Epidermal melanocyte (primary cell): ENCODE data around the gene ECT2L.
"Not testable (repeated sequence)": the region's sequence is repeated elsewhere in the genome, so short reads cannot be mapped to it uniquely, and the experiment has no call there.

ENCODE experiments used
- DNase-seq: peaks from one replicate; pipeline ENCODE4 v3.0.0; 2011; ENCODE audit warnings: low spot score; ENCODE audit not compliant: insufficient read length

ECT2L gene

GRCh38 chr6:138936873-138937272 is 141.0 kb downstream of the ECT2L start:
- not testable (repeated sequence) for DNase-seq

DNA sequence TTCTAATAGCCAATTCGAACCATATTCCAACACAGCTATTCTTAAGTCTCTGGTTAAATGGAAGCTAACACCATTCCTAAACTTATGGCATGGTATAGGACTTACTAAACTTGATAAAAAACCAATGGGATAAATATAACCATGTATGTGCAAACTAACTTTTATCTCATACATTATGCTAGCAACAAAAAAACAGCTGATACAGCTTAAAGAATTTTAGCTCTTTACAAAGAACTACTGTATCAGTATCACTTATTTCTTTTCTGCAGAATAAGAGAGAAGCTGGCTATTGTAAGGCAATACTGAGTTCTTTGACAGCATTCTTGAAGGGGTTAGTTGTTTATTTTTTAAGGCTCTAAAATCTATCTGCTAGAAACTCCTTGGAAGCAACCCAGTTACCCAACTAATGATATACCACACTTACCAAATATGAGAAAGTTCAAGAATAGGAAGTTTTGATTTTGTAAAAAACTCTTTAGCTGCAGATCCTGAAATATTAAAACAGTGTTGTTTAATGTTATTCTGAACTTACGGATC is 147.3 kb downstream of the ECT2L start:
- DNase-seq: peak; percentile 17

GRCh38 chr6:138944412-138944811 is 148.5 kb downstream of the ECT2L start:
- no peak for DNase-seq

DNA sequence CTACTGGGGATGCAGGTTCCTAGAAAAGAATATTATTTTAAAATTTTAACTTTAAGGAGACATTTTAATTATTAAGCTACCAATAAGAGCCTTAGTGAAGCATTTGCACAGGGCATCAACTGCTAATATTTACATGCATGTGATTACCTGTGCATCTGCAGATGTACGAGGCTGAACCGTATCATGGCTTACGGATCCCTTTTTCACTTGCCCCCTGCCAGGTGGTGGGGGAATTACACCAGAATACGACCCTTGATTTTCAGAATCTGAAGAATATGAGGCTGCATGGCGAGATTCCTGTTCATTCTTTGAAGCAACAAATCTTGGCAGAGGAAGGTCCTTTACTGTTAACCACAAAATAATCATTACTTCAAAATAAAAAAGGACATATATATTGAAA is 149.5 kb downstream of the ECT2L start:
- DNase-seq: no peak

DNA sequence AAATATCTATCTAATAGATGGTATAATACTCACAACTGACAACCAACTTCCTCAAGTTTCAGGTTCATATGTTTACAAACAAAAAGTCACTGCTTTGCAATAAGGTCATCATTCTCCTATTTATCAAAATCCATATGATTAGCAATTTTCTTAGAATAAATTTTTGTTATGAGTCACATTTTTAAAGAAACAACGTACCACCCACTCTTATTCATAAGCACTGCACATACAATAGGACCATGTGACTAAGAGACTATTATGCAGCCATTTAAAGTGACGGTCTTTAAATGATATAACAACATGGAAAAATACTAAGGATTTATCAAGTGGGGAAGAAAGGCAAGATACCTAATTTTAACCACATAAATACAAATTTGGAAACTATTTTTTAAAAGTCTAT is 152.1 kb downstream of the ECT2L start:
- DNase-seq: no peak

DNA sequence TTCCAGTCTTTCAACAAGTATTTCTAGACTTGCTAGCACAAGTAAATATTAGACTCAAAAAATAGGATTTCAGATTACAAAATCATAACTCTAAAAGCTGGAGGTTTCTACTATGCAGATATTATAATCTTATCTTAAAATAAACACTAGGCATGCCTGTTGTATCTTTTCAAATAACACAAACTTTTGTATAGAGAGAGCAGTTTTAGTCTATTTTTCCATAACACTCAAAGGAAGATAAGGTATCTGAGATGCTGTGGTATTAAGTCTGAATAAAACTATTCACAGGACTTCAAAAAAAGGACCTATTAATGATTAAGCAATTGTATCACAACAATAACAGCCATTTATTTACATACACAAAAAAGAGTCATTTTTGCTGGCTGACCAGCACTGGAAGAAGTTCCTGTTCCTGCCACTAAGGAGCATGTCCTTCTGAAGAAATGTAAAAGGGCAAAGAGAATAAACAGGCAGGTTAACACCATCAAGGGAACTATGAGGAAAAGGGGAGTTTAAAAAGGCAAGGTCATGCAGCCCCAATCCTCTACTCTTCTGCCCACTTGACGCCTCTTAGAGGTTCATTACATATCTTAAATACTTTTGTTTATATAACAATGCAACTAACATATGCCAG is 152.8 kb downstream of the ECT2L start:
- no peak for DNase-seq

- no peak for DNase-seq
Observed at GRCh38 chr6:138953451-138953850, 157.6 kb downstream of the ECT2L start.
